Measurements from ENCODE around the gene LIMK2.

DNA sequence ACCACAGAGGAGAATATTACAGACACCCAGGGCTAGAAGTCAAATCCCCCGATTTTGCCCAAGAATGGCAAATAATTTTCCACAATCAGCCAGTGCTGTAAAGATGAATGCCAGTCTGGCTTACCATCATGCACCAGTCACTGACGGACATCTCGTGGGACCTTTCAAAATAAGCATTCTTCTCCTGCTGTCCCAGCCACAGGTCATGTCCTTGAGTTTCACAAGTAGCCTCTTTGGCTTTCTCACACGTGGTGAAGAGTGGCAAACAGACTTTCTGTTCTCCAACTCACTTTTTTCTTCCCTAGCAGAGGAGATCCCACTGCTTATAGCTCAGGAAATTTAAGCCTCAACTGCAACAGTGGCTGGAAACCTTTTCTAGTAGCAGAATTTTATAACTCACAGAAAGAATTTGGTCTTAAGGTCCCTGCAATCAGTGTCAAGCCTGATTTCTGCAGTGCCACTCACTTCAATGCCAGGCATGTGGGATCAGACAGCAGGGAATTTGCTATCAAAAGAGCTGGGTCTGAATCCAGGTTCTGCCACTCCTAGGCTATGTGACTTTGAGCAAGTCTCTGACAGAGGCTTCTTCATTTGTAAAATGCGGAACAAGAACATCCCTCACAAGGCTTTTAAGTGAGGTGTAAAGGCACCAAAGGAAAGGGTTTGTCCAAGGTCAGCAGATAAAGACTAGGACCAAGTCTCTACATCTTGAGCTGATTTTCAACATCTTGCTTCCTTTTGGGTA lies 76.6 kb downstream of the LIMK2 start:
- TF ChIP-seq, protein P1, sequence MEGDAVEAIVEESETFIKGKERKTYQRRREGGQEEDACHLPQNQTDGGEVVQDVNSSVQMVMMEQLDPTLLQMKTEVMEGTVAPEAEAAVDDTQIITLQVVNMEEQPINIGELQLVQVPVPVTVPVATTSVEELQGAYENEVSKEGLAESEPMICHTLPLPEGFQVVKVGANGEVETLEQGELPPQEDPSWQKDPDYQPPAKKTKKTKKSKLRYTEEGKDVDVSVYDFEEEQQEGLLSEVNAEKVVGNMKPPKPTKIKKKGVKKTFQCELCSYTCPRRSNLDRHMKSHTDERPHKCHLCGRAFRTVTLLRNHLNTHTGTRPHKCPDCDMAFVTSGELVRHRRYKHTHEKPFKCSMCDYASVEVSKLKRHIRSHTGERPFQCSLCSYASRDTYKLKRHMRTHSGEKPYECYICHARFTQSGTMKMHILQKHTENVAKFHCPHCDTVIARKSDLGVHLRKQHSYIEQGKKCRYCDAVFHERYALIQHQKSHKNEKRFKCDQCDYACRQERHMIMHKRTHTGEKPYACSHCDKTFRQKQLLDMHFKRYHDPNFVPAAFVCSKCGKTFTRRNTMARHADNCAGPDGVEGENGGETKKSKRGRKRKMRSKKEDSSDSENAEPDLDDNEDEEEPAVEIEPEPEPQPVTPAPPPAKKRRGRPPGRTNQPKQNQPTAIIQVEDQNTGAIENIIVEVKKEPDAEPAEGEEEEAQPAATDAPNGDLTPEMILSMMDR (IDR thresholded peaks at IDR 0.05 in 2 of 3, conservative IDR thresholded peaks at IDR 0.05 in 1 of 3; ENCODE audit: insufficient read depth in 2 of 3, low read depth in 1 of 3, low read length in 3 of 3) = no peak
- TF ChIP-seq BDP1 (IDR thresholded peaks at IDR 0.05; ENCODE audit: insufficient read depth, insufficient read length) (no peak), RAD21 (CRISPR knock-in tag; conservative IDR thresholded peaks at IDR 0.05 in 1 of 2, IDR thresholded peaks at IDR 0.05 in 1 of 2) (no peak), TAF1 (IDR thresholded peaks at IDR 0.05; ENCODE audit: control insufficient read depth, extremely low read depth, insufficient read depth, low read length, severe bottlenecking) (no peak), MTA2 (IDR thresholded peaks at IDR 0.05; ENCODE audit: low read depth) (no peak), SMARCE1 (IDR thresholded peaks at IDR 0.05) (no peak), POLR2AphosphoS5 (IDR thresholded peaks at IDR 0.05; ENCODE audit: control insufficient read depth, insufficient read depth, low read depth, low read length) (no peak), RB1 (IDR thresholded peaks at IDR 0.05; ENCODE audit: low read depth) (no peak), CREB1 (IDR thresholded peaks at IDR 0.05) (no peak), CREB1 (CRISPR knock-in tag; IDR thresholded peaks at IDR 0.05) (no peak), TRIM28 (IDR thresholded peaks at IDR 0.05) (no peak)
- TF ChIP-seq, protein P2, sequence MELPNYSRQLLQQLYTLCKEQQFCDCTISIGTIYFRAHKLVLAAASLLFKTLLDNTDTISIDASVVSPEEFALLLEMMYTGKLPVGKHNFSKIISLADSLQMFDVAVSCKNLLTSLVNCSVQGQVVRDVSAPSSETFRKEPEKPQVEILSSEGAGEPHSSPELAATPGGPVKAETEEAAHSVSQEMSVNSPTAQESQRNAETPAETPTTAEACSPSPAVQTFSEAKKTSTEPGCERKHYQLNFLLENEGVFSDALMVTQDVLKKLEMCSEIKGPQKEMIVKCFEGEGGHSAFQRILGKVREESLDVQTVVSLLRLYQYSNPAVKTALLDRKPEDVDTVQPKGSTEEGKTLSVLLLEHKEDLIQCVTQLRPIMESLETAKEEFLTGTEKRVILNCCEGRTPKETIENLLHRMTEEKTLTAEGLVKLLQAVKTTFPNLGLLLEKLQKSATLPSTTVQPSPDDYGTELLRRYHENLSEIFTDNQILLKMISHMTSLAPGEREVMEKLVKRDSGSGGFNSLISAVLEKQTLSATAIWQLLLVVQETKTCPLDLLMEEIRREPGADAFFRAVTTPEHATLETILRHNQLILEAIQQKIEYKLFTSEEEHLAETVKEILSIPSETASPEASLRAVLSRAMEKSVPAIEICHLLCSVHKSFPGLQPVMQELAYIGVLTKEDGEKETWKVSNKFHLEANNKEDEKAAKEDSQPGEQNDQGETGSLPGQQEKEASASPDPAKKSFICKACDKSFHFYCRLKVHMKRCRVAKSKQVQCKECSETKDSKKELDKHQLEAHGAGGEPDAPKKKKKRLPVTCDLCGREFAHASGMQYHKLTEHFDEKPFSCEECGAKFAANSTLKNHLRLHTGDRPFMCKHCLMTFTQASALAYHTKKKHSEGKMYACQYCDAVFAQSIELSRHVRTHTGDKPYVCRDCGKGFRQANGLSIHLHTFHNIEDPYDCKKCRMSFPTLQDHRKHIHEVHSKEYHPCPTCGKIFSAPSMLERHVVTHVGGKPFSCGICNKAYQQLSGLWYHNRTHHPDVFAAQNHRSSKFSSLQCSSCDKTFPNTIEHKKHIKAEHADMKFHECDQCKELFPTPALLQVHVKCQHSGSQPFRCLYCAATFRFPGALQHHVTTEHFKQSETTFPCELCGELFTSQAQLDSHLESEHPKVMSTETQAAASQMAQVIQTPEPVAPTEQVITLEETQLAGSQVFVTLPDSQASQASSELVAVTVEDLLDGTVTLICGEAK (IDR thresholded peaks at IDR 0.05) = no peak
- TF ChIP-seq, protein P2 (CRISPR knock-in tag; IDR thresholded peaks at IDR 0.05) = no peak
- TF ChIP-seq, protein P3, sequence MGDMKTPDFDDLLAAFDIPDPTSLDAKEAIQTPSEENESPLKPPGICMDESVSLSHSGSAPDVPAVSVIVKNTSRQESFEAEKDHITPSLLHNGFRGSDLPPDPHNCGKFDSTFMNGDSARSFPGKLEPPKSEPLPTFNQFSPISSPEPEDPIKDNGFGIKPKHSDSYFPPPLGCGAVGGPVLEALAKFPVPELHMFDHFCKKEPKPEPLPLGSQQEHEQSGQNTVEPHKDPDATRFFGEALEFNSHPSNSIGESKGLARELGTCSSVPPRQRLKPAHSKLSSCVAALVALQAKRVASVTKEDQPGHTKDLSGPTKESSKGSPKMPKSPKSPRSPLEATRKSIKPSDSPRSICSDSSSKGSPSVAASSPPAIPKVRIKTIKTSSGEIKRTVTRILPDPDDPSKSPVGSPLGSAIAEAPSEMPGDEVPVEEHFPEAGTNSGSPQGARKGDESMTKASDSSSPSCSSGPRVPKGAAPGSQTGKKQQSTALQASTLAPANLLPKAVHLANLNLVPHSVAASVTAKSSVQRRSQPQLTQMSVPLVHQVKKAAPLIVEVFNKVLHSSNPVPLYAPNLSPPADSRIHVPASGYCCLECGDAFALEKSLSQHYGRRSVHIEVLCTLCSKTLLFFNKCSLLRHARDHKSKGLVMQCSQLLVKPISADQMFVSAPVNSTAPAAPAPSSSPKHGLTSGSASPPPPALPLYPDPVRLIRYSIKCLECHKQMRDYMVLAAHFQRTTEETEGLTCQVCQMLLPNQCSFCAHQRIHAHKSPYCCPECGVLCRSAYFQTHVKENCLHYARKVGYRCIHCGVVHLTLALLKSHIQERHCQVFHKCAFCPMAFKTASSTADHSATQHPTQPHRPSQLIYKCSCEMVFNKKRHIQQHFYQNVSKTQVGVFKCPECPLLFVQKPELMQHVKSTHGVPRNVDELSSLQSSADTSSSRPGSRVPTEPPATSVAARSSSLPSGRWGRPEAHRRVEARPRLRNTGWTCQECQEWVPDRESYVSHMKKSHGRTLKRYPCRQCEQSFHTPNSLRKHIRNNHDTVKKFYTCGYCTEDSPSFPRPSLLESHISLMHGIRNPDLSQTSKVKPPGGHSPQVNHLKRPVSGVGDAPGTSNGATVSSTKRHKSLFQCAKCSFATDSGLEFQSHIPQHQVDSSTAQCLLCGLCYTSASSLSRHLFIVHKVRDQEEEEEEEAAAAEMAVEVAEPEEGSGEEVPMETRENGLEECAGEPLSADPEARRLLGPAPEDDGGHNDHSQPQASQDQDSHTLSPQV (IDR thresholded peaks at IDR 0.05) = no peak
- TF ChIP-seq, protein P4, sequence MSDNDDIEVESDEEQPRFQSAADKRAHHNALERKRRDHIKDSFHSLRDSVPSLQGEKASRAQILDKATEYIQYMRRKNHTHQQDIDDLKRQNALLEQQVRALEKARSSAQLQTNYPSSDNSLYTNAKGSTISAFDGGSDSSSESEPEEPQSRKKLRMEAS (CRISPR knock-in tag; IDR thresholded peaks at IDR 0.05) = no peak

All from K562 (cell line).